Pancreas (tissue), 10 donors: ENCODE data around the gene RTN4RL1. TPM values are rescaled to one million over a fixed set of nuclear protein-coding genes. Genes with fewer than 3 reads are reported as not detected.
A peak's percentile ranks its signal among the peaks of the same experiment; 100 is the strongest.

Experiments
- ATAC-seq, 4 donors: fragments of 200-7000 bp; cut with Tn5 transposase; one replicate each; pipeline versions ENCODE4 v1.8.0 to v1.9.1; 2020; ENCODE audit warnings: mild to moderate bottlenecking in 4 of 4, moderate library complexity in 4 of 4
- DNase-seq, 6 donors: peaks; one replicate each; pipeline ENCODE4 v3.0.0-alpha.2; 2020
- FAIRE-seq: peaks from 2 replicates; lab custom pipeline; 2012; peaks lifted over from hg19 to GRCh38; lab: Jason Lieb, UNC
- H3K27ac ChIP-seq, 4 donors: fragments of 200-600 bp; sonication (generic); 1 replicate in 3 of 4; 2 replicates in 1 of 4; pipeline versions ENCODE4 v1.5.0 to v1.8.0; 2020
- H3K27me3 ChIP-seq, 4 donors: fragments of 200-600 bp; one replicate each; pipeline ENCODE4 v1.8.0; 2021
- H3K36me3 ChIP-seq, 3 donors: fragments of 200-600 bp; sonication (generic) in 1 of 3; one replicate each; pipeline versions ENCODE4 v1.5.0 to v1.8.0; 2020 to 2021
- H3K4me1 ChIP-seq, 3 donors: fragments of 200-600 bp; one replicate each; pipeline ENCODE4 v1.8.0; 2021
- H3K4me3 ChIP-seq, 4 donors: fragments of 200-600 bp; sonication (generic) in 2 of 4; one replicate each; pipeline versions ENCODE4 v1.5.0 to v1.8.0; 2020 to 2021
- H3K9me3 ChIP-seq, 4 donors: fragments of 200-600 bp; one replicate each; pipeline ENCODE4 v1.8.0; 2021
- CTCF ChIP-seq, 4 donors: fragments of 200-600 bp; sonication (generic) in 3 of 4; IDR thresholded peaks; one replicate each; pipeline versions ENCODE4 v1.5.0 to v1.8.0; 2021; ENCODE audit warnings: antibody characterized with exemption in 4 of 4
- WGBS, 2 donors: extraction: QIAGEN DNeasy Blood & Tissue Kit; methylation state at CpG; one replicate each; pipeline ENCODE4 v1.1.7; 2013; 5-methylcytosine and 5-hydroxymethylcytosine counted together
- intact Hi-C, 3 donors: fragments of 100-400 bp; cut with DNase I; formaldehyde crosslinking; loops; one replicate each; pipeline versions ENCODE4 v1.11.1 to v1.14.2; 2022
- polyA plus RNA-seq, 2 donors: library from polyadenylated mRNA; stranded (reverse); fragments of 200-250 nt; gene quantifications; one replicate each; pipeline ENCODE4 v1.2.3, GENCODE V29; 2013
- total RNA-seq, 6 donors: library from RNA; stranded (reverse); fragmentation: NEBNext Ultra II Directional in 4 of 6; extraction: Animal tissue kit (Norgen Biotek cat#: 25700) in 4 of 6; gene quantifications; one replicate each; pipeline versions ENCODE4 v1.2.1 to v1.2.4, GENCODE V29; 2021 to 2023
- donor health status: healthy with polysubstance abuse.
- donor health status: DM: no; HTN: no; CAD: no; lungs with moderate emphysema.
- donor health status: DM: no; HTN: no; CAD: no.
- donor health status: control.
- donor health status: control.
- donor health status: Bipolar disorder and iron deficiency.
- donor health status: DM: yes; HTN: yes; CAD: no.
- donor health status: DM: no; HTN: no; CAD: no.
- donor health status: DM: no; HTN: no; CAD: no.
- donor health status: DM: yes; HTN: yes; CAD: no.

Gene RTN4RL1
- total and polyA plus RNA-seq, 8 donors = 0.93 to 3.6 (median 2.1) TPM

- Histone ChIP-seq H3K4me3 (peak overlapping the region in 1 of 4 donors; percentile 59), H3K4me1 (peaks cover 0 to 8% (median 3%) of the 10 kb centered on the region in 3 donors), H3K36me3 (peaks cover 0 to 10% (median 0%) of the 10 kb centered on the region in 3 donors), H3K27me3 (peaks cover 0 to 3% (median 0%) of the 10 kb centered on the region in 4 donors), H3K27ac (peak overlapping the region in 2 of 4 donors; percentile 3 to 33), H3K9me3 (no peaks in the 10 kb centered on the region)
- DNase-seq (peak in 3 of 6 donors; percentile 21 to 80 (median 68)), FAIRE-seq (no peak), ATAC-seq (no peak)
- intact Hi-C loops = loop anchor here in 1 of 3 donors (5.0 kb wide), 1 partner anchor 189 kb away; no protein-coding TSS in a partner anchor
- 27% methylated on average over 80 to 98 of the region's 98 CpGs for WGBS, 2 donors
- no peak for TF ChIP-seq CTCF (IDR thresholded peaks at IDR 0.05)
Measured at GRCh38 chr17:2057760-2058585, 32.8 kb upstream of the RTN4RL1 start.

- peak overlapping the region in 2 of 4 donors; percentile 4 to 59 for H3K4me3 ChIP-seq
- FAIRE-seq = no peak
- H3K4me1 ChIP-seq = peaks cover 0 to 8% (median 3%) of the 10 kb centered on the region in 3 donors
Measured at GRCh38 chr17:2057175-2057759, 32.1 kb upstream of the RTN4RL1 start.

GRCh38 chr17:2056206-2057174 lies 31.4 kb upstream of the RTN4RL1 start:
- H3K27ac ChIP-seq = peak overlapping the region in 3 of 4 donors; percentile 18 to 38 (median 27)
- peaks cover 0 to 7% (median 0%) of the 10 kb centered on the region in 3 donors for H3K36me3 ChIP-seq
- H3K4me3 ChIP-seq = peak overlapping the region in 2 of 4 donors; percentile 40 to 59
- no peak for TF ChIP-seq CTCF (IDR thresholded peaks at IDR 0.05)
- peaks cover 0 to 3% (median 0%) of the 10 kb centered on the region in 4 donors for H3K27me3 ChIP-seq
- H3K9me3 ChIP-seq = no peaks in the 10 kb centered on the region
- H3K4me1 ChIP-seq = peaks cover 0 to 8% (median 3%) of the 10 kb centered on the region in 3 donors
- DNase-seq (peak in 3 of 6 donors; percentile 28 to 81 (median 75)), FAIRE-seq (no peak), ATAC-seq (peak in 1 of 4 donors; percentile 11)
- intact Hi-C loops = loop anchor here in 1 of 3 donors (5.0 kb wide), 1 partner anchor 191 kb away; no protein-coding TSS in a partner anchor
- 28 to 31% methylated on average over 79 to 85 of the region's 85 CpGs for WGBS, 2 donors

More at GRCh38 chr17:2057175-2057759, 32.1 kb upstream of the RTN4RL1 start:
- WGBS, 2 donors = 12 to 13% methylated on average over 58 to 81 of the region's 81 CpGs
- DNase-seq = peak in 3 of 6 donors; percentile 17 to 72 (median 69)
- peaks cover 0 to 10% (median 0%) of the 10 kb centered on the region in 3 donors for H3K36me3 ChIP-seq
- intact Hi-C loops = loop anchor here in 1 of 3 donors (5.0 kb wide), 1 partner anchor 190 kb away; no protein-coding TSS in a partner anchor
- peak overlapping the region in 1 of 4 donors; percentile 8 for H3K27ac ChIP-seq
- no peak for ATAC-seq
- no peak for TF ChIP-seq CTCF (IDR thresholded peaks at IDR 0.05)
- no peaks in the 10 kb centered on the region for H3K9me3 ChIP-seq
- peaks cover 0 to 3% (median 0%) of the 10 kb centered on the region in 4 donors for H3K27me3 ChIP-seq
